NCI-H510A (cell line): Measurements from ENCODE around the gene CLDN6.

Source experiments
- DNase-seq: peaks from one replicate; lab custom pipeline; 2025; lab: John Stamatoyannopoulos, UW

The CLDN6 gene

GRCh38 chr16:3013491-3013951 lies 4.5 kb downstream of the CLDN6 start:
- DNase-seq, result no peak

- peak; percentile 79 for DNase-seq
These were observed 5.1 kb downstream of the CLDN6 start, which contains the start of gene CLDN9 for GRCh38 chr16:3012828-3013420. TSS of gene CLDN9 (plus strand) at chr16:3012923. CDS start at chr16:3013363, 440 bp downstream.

DNA sequence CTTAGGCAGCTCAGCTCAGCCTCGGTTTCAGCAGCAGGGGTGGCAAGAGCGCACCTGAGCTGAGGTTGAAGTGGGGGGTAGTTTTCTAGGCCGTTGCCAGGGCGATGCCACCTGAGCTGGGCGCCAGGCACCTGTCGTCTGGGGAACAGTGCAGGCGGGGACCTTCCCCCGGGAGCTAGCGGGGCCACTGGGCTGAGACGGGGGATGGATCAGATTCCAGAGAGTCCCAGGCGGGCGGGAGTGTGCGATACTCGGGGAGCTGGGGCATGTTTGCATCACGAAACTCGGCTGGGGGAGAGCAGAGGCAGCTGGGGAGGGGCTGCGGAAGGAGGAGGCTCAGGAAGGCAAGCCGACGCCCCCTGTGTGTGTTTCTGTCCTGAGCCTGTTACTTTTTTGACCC lies 5.7 kb downstream of the CLDN6 start:
- peak; percentile 64 for DNase-seq

DNA sequence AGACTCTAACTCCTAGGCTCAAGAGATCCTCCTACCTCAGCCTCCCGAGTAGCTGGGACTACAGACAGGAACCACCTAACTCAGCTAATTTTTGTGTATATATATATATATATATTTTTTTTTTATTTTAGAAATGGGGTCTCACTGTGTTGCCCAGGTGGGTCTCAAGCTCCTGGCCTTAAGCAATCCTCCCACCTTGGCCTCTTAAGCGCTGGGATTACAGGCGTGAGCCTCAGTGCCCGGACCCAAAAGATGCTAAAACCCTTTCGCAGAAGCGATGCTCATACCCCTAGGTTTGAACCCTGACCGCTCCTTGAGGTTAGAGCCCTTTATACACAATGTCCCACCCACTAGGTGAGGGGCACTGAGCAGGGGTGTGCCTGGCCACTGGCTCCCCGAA lies 7.5 kb downstream of the CLDN6 start:
- no peak for DNase-seq

DNA sequence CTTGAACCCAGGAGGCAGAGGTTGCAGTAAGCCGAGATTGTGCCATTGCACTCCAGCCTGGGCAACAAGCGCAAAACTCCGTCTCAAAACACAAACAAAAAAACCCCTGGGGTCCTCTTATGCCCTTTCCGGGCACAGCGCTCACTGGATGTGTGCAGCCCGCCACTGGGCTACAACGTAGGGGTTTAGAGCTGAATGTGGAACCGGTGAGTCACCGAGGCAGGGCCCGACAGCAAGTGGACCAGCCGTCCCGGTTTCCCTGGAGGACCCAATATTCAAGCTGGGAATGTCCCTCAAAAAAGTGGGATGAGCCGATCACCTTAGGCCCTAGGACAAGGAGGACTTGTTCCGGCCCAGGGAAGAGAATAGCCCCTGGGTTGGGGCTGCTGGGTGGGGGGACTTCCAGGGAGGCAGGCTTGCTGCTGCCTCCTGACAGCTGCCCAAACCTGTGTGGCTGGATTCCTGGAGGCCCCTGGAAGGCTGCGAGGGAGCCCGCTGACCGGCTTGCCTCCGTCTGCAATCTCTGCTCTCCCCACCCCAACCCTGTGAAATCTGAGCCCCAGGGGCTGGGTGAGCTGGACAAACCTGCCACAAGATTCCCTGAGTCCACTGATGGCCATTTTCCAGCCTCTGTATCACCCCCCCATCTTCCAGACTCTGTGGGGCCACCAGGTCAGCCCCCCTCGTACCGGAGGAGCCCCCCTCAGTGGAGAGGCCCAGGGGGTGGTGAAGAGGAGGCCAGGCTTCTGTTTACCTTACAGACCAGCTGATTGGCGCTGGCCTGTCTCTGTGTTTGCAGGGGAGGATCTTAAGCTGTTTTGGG lies 8.2 kb downstream of the CLDN6 start:
- DNase-seq, result no peak

GRCh38 chr16:3008690-3009037 lies 9.3 kb downstream of the CLDN6 start:
- no peak for DNase-seq

GRCh38 chr16:3007957-3008689 lies 9.9 kb downstream of the CLDN6 start:
- DNase-seq, result no peak

DNA sequence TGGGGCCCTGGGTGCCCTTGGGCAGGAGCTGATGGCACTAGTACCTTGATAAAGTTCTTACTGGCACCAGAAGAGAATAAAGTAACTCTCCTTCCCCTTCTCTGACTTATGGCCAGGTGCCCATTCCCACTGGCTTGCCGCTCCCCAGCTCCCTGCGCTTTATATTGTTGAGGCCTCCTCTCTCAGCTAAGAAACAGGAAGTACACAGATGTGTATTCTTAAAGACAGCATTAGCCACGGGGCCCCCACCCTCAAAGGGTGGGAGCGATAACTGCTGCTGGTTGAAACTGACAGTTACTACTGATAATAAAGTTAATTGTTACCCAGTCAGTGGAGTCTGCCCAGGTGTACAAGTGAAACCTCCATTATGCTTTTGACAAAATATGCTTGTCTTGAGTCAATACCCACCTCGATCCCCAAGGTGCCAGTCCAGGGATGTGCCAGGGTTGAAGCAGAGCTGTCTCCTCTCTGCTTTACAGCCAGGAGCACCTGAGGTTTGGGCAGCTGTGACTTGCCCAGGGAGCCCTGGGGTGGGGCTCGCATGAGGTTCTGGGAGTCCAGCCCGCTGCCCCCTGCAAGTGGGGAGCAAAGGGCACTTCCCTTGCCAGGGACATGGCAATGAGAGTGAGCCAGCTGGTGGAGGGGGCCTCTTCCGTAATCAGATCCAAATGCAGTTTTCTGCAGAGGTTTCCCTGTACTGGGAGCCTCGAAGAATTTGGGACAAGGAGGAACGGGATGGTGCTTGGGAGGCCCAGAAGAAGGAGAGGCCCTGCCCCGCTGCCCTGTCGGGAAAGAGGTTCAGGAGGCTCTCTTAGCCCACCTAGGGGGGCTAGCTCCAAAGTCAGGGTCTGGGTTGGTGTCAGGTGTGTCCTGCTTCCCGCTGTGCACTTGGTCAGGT lies 10.7 kb downstream of the CLDN6 start:
- no peak for DNase-seq

DNA sequence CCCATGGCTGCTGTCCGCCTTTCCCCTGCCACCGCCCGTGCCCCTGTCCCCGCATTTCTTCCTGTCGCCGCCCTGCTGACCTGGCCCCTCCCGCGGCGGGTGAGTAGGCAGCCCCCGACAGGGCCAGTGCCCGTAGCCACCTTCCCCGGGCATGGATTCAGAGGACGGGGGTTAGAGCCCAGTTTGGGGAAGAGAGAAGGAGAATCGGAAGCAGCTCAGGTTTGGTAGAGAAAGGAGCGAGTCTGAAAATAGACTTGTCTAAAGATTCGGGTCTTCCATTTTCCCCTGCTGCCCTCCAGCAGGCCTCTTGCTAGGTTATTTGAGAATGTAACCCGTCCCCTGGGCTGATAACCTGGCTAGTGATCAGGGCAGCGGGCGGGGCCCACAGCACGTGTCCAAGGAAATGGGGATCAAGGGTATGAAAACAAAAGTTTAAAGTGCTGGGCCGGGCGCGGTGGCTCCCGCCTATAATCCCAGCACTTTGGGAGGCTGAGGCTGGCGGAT lies 13.2 kb downstream of the CLDN6 start:
- no peak for DNase-seq

- DNase-seq, result no peak
These were observed 13.7 kb downstream of the CLDN6 start for GRCh38 chr16:3004319-3004718.

GRCh38 chr16:3003582-3004270 lies 14.3 kb downstream of the CLDN6 start:
- DNase-seq, result peak; percentile 90

DNA sequence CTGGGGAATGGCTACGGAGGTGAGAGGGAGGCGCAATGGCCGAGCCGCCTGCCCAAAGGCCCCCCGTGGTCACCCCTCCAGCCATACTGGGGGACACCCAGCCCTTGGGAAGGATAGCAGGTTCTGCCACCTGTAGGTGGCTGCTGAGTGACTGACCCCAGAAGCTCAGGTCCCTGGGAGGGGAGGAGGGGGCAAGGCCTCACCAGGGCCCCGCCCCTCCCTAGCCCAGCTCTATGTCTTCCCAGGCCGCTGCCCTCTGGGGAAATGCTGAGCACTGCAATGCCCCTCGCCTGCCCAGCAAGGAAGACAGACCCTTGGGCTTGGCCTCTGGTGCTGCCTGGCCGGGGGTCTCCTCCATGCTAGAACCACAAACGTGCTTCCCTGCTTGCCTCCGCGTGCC lies 16.7 kb downstream of the CLDN6 start:
- DNase-seq, result no peak

DNA sequence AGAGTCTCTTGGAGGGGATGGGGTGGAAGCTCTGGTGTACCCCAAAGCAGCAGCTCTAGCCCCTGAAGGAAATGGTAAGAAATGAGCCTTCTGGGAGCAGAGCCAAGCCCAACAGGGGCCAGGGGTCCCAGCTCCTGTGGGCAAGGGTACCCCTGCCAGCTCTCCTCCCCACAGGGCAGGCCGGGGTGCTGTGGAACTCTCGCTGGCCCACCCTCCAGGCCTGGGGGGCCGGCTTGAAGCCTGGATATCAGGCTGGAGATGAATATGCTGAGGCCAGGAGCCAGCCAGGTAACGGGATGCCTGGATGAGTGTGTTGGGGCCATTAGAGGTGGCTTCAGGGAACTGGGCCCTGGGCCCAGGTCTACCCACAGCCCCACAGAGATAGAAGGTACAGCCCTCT lies 17.4 kb downstream of the CLDN6 start:
- DNase-seq, result no peak

- DNase-seq, result no peak
These were observed 18.1 kb downstream of the CLDN6 start for GRCh38 chr16:2999929-3000328.

GRCh38 chr16:2996298-2996697 lies 21.7 kb downstream of the CLDN6 start:
- no peak for DNase-seq

DNA sequence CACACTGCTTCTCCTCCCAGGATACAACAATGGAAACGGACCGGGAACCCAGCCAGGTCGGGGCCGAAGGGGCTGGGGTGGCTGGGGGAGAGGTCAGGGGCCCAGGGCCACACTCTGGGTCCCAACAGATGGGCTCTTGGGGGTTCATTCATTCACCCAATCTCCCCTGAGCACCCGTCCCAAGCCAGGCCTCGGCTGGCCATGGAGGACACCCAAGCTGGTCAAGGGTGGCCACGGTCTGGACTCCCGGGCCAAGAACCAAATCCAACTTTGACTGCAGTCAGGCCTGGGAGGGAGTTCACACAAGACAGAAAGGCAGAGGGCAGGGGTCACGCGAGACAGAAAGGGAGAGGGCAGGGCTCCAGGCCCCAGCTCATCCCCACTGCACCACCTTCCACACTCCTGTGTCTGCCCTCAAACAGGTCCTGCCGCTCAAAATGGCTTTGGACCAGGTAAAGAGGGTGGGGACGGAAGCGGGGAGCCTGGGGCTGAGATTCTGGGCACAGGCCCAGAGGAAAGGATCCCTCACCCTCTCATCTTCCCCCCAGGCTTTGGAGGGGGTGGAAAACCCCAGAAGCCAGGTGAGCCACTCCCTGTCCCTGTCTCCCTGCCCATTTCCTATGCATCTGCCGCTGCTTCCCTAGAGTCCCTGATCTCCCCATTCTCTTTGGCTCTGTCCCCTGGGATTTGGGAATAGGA lies 25.5 kb downstream of the CLDN6 start:
- DNase-seq, result no peak

DNA sequence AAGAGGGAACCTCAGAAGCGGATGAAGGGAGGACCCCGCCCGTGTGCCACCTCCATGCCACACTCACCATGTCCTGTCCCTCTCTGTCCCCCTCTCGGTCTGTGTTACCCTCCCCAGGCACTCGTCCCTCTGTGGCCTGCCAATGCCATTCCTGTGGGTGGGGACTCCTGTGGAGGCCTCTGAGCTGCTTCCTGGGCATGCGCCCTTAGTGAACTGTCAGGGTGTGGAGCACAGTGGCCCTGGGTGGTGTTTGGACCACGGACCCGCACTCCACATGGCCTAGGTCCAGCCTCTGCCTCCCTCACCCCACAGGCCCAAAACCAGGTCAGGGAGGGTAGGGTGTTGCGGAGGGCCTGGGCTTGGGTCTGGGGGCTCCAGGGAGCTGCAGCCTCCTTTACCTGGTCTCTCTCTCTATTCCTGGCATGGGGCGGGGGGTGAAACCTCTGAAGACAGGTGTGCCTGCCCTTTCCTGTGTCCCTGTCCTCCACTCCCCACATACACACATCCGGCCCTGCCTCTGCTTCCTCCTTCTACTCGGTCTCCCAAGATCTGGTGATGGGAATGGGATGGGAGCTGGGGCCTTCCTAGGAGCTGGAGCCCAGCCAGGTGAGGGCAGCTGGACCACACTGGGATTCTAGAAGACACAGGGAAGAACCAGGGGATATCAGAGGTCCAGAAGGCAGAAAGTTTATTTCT lies 26.3 kb downstream of the CLDN6 start:
- DNase-seq, result no peak

- DNase-seq, result no peak
These were observed 27.1 kb downstream of the CLDN6 start for GRCh38 chr16:2990891-2991290.

- DNase-seq, result no peak
These were observed 29.3 kb downstream of the CLDN6 start for GRCh38 chr16:2988590-2989099.

GRCh38 chr16:2987833-2988232 lies 30.1 kb downstream of the CLDN6 start:
- DNase-seq, result no peak
